ENCODE data around the gene TJP2.

- no peak for TF ChIP-seq TCF12 (IDR thresholded peaks at IDR 0.05; ENCODE audit: low read depth, low read length)
- no peak for TF ChIP-seq EZH2 (IDR thresholded peaks at IDR 0.05; ENCODE audit: borderline replicate concordance, control insufficient read depth, low read depth, low read length)
- TF ChIP-seq CTCF (IDR thresholded peaks at IDR 0.05 in 2 of 3, conservative IDR thresholded peaks at IDR 0.05 in 1 of 3; ENCODE audit: control insufficient read depth in 2 of 3, extremely low read depth in 1 of 3, insufficient read depth in 1 of 3, low read depth in 3 of 3, low read length in 3 of 3): no peak
- TF ChIP-seq NFXL1 (IDR thresholded peaks at IDR 0.05; ENCODE audit: borderline replicate concordance): no peak
- TF ChIP-seq YBX1 (IDR thresholded peaks at IDR 0.05): no peak
- TF ChIP-seq PAX8 (IDR thresholded peaks at IDR 0.05): no peak
- TF ChIP-seq ELK1 (IDR thresholded peaks at IDR 0.05; ENCODE audit: low read depth, low read length): no peak
- TF ChIP-seq HDGF (IDR thresholded peaks at IDR 0.05): no peak
Measured at GRCh38 chr9:69211424-69212036, 37.5 kb downstream of the TJP2 start.

Measured in GM12878 (cell line).